GM18502 (cell line): ENCODE measurements around the gene USP7.
"Not testable (repeated sequence)": the region's sequence is repeated elsewhere in the genome, so short reads cannot be mapped to it uniquely, and the experiment has no call there.

ENCODE experiments used
- ATAC-seq: cut with Tn5 transposase; IDR thresholded peaks from one replicate; pipeline ENCODE4 v1.9.1; 2021; ENCODE audit warnings: mild to moderate bottlenecking; ENCODE audit not compliant: unreplicated experiment, poor library complexity

The USP7 gene

DNA sequence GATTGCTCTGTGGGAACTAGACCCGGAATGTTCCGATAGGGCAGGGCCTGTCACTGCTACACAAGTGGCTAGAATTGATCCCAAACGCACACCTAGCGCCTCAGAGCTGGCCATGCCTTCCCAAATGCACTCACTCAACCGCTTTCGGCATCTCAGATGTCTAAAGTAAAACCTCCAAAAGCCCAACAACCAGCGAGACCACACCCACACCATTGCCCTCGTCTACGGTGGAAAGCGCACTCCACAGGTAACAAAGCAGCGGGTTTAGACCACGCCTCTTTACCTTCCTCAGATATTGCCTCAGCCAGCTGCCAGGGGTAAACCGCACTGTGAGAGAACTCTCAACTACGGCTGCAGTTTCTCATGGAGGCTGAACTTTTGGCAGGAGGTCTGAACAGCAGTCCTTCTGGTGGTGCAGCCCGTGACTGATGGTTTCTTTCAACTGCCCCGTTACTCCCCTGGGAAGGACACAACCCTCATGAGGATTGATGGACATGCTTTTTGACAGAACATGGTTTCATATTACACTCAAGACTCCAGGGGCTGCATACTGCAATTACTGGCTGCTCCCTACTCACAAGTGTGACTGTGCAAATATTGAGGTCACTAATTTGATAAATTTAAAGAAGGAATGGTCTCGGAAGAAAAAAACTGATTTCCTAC lies 34.5 kb downstream of the USP7 start:
- no peak for ATAC-seq

DNA sequence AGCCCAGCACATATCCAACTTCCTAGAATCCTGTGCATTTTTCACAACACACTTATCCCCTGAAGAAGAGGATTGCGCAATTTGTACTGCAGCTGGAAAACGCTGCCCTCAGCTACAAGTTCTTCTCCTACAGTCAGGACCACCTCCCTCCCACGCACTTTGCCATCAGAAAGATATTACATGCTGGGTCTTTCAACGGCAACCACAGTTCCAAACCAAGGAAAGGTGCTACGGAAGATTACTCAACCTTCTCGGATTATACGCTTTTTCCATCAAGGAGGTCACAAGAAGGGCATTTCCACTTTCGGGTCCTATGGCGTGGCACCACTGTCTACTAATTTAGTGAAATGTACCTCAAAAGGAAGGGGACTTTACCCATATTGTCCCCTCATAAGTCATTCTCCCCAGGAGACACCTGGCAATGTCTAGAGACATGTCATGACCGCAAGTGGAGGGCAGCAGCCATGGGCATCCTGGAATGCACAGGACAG lies 35.2 kb downstream of the USP7 start:
- no peak for ATAC-seq

DNA sequence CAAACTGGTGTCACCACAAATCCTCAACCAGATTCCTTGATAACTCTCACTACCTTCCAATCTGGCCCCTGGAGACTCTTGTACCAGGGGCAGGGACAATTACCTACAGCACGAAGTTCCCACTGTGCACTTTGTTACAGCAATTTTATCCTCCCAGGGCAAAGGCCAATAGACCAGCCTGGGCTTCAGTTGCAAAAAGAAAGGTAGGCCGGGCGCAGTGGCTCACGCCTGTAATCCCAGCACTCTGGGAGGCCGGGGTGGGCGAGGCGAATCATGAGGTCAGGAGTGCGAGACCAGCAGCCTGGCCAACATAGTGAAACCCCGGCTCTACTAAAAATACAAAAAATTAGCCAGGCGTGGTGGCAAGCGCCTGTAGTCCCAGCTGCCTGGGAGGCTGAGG lies 36.9 kb downstream of the USP7 start:
- no peak for ATAC-seq

DNA sequence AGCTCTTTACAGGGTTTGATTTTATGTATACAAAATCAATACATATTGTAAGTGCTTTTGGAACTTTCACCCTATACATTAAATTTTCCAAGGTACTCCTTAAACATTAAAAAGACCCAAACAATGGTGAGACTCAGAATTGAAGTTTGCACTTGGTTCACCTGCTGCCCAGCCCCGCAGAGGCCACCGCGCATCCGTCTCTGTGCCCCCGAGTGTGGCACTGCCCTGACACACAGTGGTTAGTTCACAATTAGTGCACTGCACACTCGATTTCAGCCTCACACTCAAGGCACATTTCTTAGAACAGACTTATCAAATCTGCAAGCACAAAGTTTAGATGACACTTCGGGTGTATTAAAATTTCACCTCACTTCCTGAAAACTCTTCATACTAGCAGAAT lies 38.3 kb downstream of the USP7 start:
- ATAC-seq: no peak

DNA sequence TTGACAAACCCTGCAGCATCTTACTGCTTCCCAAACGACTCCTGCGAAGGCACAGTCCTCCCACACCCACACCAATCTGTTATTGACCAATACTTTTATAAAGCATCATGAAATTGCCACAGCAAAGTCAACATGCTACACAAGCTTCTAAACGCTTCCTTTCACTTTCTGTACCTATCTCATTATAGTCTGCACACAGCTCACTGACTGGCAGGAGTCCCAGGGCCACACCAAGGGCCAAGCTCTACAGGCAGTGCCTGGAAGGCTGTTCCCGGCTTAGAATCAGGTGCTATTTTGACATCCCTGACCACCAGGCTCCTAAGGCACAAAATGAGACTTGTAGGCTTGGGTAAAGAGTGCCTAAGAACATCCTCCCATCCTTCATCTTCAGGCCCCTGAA lies 39.5 kb downstream of the USP7 start:
- no peak for ATAC-seq

DNA sequence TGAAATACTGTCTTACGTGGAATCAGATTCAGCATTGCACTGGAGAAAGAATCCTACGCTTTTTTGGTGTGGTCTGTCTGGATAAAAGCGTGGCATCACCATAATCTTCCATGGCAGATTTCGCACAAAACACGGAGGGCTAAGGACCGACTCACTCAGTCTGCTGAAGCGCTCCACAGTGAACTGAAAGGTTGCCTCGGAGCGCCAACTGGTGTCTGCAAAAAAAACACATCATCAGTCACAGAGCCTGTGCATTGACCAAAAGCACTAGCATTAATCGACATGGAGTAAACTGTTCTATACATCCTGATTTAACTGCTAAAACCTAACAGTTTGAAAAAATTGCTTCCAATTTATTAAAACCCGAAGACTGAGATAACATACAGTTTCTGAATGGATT lies 40.5 kb downstream of the USP7 start:
- ATAC-seq: no peak

DNA sequence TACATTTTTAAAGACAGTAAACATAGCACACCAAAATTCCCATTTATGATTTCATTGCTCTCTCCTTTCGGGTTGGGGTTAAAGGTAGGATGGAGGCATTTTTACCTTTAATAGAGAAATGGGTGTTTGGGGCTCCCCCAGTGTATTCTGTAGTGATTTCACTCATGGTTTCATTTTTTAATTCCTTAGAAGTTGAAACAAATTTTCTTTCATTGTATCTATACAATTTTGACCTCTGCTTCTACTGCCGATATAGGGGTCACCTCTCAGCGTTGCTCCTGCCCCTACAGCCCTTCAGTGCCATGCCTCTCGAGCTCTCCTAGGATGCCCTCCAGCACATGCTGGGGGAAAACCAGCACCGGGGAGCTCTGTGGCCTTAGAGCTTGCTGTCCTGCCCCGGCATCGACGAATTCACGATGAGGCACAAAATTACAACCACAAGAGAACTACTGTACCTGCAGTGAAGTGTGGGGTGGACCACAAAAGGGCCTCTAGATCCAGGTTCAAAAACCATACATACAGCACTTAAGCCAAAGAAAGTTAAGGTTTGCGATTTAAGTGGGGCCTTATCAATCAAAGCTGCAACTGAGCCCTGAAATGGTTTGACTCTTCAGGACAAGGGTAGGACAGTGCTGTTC lies 42.2 kb downstream of the USP7 start:
- ATAC-seq: no peak

DNA sequence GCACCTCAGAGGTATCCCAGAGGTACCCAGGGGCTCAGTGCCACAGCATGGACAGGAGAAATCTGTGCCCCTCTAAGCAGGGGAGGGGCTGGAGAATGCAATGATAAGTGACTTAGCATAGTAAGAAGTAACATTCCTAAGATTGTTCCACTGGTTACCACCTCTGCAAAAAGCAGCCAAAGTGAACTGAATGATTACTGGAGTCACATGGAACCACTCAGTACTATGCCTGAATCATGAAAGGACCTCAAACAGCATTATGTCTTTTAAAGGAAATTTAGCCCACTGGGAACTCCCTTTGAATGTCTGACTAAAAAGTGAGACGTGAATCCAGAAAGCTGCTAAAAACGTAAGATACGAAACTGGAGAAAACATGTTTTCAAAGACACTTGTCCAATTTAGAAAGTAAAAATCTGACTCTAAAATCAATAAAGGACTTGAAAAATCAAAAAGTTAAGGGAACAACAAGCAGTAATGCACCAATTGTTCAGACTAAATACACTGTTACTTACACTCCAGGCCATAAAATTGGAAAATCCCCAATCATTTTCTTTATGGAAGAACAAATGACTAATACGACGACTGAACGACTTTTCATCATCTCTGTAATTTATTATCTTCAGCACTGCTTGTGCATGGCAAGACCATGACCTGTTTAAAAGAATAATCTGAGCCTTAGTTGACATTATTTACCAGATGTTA lies 42.9 kb downstream of the USP7 start:
- no peak for ATAC-seq

DNA sequence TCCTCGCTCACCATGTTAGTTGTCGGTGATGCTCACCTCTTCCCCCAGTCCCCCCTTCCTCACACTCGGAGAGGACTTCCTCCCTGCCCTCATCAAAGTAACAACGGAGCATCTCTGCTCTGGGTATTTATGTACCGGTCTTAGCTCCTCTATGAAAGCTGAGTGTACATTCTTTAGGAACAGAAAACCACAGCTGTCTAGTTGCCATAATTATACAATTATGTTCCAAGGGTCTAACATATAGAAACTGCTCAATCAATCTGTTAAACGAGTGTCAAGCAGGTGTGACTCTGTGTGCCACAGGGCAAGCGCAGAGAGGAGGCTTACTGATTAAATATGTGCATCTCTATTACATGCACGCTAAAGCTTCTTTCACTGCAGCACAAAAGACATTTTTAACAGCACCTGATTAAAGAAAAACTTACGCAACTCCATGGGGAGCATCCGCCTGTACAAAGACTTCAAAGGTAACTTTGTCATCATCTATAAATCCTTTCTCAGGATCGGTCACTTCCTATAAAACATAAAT lies 43.7 kb downstream of the USP7 start:
- no peak for ATAC-seq

DNA sequence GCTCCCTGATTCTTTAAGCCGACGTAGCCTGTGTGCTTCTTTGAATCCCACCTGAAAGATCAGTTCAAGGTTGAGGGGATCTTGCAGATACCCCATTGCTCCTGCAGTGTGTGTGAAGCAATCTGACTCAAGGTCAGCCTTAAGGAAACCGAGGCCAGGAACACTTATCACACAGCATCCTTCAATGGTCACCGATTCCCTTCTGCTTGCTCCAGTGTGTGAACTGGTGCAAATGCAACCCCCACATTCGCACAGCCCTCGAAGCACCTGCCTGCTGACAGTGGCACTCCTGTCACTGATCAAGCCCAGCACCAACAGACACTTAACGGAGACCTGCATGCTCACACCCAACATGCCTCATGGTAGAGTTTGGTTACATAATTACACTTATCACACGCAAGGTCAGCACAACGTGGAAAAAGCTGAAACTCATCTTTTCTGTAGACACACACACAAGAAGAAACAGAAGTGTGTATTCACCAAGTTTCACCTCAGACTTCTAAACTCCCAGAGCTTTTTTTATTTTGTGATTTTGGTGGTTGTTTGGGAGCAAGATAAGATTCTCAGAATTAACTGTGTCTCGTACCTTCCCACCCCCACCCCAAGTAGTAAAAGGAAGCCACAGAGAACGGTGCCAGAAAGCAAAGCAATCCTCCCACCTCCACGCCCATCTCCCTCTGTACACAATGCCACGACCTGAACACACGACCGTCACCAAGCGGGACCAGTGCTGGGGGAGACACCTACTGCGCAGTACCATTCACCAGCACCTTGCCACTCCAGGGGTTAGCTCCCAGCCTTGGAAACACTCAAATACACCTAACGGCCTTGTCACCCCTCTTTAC lies 44.4 kb downstream of the USP7 start:
- no peak for ATAC-seq

DNA sequence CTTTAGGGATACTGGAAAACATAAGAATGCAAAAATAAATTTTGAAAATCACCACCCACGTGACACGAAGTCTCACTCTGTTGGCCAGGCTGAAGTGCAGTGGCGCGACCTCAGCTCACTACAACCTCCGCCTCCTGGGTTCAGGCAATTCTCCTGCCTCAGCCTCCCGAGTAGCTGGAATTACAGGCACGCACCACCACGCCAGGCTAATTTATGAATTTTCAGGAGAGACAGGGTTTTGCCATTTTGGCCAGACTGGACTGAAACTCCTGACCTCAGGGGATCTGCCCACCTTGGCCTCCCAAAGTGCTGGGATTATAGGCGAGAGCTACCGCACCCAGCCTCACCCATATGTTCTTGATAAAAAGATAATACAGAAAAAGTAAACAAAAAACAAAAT lies 46.4 kb downstream of the USP7 start:
- not testable (repeated sequence) for ATAC-seq

DNA sequence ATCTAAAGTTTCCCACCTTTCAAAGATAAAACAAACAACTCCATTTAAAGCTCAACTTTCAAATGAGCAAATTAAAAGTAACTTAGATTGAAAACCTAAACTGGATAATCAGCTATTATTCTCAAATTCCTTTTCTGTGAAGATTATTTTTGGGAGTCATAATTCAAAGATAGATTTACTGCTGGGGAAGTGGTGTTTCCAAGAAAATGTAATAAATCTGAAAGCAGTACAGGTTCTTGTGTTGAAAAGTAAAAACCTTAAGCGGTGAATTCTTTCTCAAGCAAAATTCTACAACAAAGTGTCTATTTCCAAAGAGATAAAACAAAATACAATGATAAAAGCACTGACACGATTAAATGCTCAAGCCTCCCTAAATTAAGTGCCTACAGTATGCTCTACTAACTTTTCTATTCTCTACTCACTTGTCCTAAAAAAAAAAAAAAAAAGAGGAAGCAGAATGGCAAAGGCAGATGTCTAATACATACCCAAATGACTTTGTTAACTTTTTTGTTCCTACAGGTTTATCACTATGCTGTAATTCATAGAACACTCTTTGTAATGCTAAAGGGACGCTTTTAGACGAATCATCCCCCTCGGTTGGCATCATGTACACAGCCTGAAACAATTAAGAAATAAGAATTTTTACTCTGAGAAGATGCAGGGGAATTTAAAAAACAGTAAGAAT lies 47.0 kb downstream of the USP7 start:
- no peak for ATAC-seq

DNA sequence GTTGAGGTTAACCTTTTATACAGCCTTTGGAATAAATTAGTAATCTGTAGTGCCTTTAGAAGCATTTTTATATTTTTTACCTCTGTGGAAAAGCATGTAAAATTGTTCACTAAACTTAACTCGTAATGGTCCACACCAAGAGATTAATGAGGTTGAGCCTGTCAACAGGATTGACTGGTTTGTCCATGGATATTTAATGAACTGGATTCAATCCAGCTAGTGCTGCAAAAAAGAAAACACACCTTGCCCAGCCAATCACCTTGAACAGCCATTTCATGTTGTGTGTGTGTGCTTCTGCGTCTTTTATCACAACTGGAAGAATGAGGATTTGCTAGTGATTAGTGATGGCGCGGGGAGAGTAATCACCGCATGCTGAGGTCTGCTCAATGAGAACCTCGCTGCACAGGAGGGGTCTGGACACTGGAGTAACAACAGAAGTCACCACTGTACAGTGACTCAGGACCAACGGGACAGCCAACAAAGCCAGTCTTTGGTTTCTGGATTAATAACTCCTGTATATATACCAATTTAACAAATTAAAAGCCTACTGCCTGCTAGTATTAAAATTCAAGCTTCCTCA lies 47.9 kb downstream of the USP7 start:
- no peak for ATAC-seq

DNA sequence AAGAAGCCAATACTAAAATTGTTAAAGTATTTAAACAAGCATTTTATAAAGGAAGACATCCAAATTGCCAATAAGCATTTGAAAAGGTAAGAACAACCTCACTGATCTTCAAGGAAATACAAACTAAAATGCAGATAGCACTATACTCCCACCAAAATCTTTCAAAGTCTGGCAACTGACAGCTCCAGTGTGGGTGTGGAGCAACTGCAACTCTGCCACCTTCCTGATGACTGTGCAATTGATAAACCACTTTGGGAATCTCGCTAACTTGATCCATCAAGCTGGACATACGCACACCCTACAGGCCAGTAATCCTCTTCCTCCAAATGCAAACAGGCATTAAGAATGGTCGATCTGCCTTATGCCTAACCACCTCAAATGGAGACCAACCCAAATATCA lies 49.6 kb downstream of the USP7 start:
- no peak for ATAC-seq

DNA sequence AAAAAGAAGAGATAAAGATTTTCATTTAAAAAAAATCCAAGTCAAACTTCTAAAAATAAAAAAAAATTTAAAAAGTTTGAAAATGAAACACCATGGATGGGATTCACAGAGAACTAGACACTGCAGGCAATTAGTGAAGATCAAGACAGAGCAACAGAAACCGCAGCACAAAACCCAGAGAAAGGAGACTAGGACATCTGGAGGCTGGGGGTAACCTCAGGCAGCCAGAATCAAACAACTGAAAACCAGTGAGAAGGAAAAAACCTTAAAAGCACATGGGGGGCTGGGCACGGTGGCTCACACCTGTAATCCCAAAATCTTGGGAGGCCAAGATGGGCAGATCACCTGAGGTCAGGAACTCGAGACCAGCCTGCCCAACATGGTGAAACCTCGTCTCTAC lies 50.9 kb downstream of the USP7 start:
- ATAC-seq: no peak

DNA sequence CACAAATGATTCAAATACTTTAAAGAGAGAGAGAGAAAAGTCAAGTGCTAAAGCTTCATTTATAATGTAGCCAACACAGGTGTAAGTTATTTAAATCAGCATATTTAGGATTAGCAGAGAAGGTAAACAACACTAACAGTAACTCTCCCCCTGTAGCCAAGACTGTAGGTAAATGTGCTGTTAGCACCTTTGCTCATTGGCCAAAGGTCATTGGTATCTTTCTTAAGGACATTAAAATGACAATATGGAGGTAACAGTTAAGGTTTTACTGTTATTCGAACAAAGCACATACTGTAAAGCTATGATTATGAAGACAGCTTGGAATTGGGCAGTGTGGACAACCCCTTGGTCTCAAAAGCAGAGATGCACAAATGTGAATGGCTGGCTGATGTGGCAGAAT lies 52.9 kb downstream of the USP7 start:
- ATAC-seq: no peak

DNA sequence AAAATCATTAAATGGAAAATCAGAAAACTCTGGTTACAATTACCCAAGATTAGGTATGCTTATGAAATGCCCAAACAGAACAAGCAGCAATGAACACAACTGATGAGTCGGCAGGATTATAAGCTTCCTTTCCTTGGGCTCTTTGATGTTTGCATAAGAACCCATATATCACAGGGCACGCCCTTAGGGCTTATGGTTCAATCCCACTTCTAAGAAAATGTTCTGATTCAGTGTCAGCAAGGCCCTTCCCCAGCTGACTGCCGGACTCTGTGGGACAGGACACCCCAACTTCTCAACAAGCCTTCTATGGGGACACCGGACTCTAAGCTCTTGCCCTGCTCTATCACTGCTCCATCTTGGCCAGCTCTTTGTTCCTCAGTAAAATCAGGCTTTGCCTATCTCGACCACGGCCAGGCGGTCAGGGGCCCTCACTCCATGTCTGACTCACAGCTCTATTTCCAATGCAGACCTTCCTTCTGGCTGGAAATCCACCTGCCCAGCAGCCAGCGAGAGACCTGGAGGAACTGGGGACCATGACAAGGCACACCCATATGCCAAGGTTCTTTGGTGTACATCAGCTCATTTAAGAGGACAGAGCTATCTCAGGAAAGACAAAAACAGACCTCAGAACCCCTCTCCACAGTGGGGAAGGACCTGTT lies 54.8 kb downstream of the USP7 start:
- no peak for ATAC-seq

DNA sequence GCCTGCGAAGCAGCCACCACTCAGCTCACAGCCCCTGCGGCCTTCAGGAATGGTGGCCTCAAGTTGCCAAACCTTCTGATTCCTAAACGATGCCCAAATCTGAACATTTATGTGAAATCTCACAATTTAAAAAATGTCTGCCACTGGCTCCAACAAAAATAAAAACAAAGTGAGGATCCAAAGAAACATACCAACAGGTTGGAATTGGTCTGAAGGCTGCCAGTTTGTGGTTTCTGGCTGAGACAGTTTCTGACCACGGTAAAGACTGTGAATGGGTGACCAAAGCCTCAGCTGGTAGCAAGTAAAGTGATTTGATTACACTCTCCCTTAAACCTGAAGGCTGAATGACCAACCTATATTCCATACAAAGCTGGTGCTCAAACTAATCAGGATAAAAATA lies 56.6 kb downstream of the USP7 start:
- no peak for ATAC-seq
